HEK293 (cell line): Measurements from ENCODE around the gene RPL36.

Experiments
- GLI2 ChIP-seq: fragments of 450-650 bp; formaldehyde crosslinking; IDR thresholded peaks from 2 replicates; pipeline ENCODE4; 2017; ENCODE audit warnings: missing biosample characterization, missing genetic modification characterization, low read depth, borderline replicate concordance
- HOXC10 ChIP-seq: sonication (generic); formaldehyde crosslinking; IDR thresholded peaks from 2 replicates; pipeline ENCODE4 v1.8.1; 2023; ENCODE audit warnings: mild to moderate bottlenecking, missing genetic modification reagents
- KLF8 ChIP-seq: fragments of 450-650 bp; formaldehyde crosslinking; IDR thresholded peaks from 2 replicates; pipeline ENCODE4 v1.5.1; 2016; ENCODE audit warnings: missing biosample characterization, missing genetic modification characterization
- OSR2 ChIP-seq: fragments of 450-650 bp; formaldehyde crosslinking; IDR thresholded peaks from 2 replicates; pipeline ENCODE4 v1.5.1; 2016; ENCODE audit warnings: missing biosample characterization, missing genetic modification characterization
- SETDB1 ChIP-seq: IDR thresholded peaks from one replicate; pipeline ENCODE4 v1.6.1; 2017; ENCODE audit warnings: mild to moderate bottlenecking, low read length, moderate library complexity, mixed read lengths; ENCODE audit not compliant: insufficient read length
- SP2 ChIP-seq: fragments of 450-650 bp; formaldehyde crosslinking; IDR thresholded peaks from 2 replicates; pipeline ENCODE4 v1.5.1; 2016; ENCODE audit warnings: missing biosample characterization, missing genetic modification characterization
- TCF7L2 ChIP-seq: IDR thresholded peaks from 2 replicates; pipeline ENCODE4 v1.6.1; 2011; ENCODE audit warnings: low read depth, mild to moderate bottlenecking, inconsistent platforms, low read length, moderate library complexity, borderline replicate concordance
- ZFP41 ChIP-seq: fragments of 450-650 bp; formaldehyde crosslinking; IDR thresholded peaks from 2 replicates; pipeline ENCODE4 v1.5.1; 2016; ENCODE audit warnings: missing biosample characterization, missing genetic modification characterization, borderline replicate concordance
- ZNF140 ChIP-seq: fragments of 450-650 bp; formaldehyde crosslinking; IDR thresholded peaks from 2 replicates; pipeline ENCODE4 v1.5.1; 2016; ENCODE audit warnings: missing biosample characterization, missing genetic modification characterization
- ZNF19 ChIP-seq: fragments of 450-650 bp; formaldehyde crosslinking; IDR thresholded peaks from 2 replicates; pipeline ENCODE4; 2016; ENCODE audit warnings: missing biosample characterization, missing genetic modification characterization, low read depth
- ZNF292 ChIP-seq: fragments of 450-650 bp; formaldehyde crosslinking; IDR thresholded peaks from 2 replicates; pipeline ENCODE4 v1.5.1; 2016; ENCODE audit warnings: low read depth, missing biosample characterization, missing genetic modification characterization, borderline replicate concordance
- ZNF335 ChIP-seq: fragments of 450-650 bp; formaldehyde crosslinking; conservative IDR thresholded peaks from 2 replicates; pipeline ENCODE4 v1.5.1; 2016; ENCODE audit warnings: missing biosample characterization, missing genetic modification characterization
- ZNF394 ChIP-seq: fragments of 450-650 bp; formaldehyde crosslinking; IDR thresholded peaks from 2 replicates; pipeline ENCODE4 v1.5.1; 2016; ENCODE audit warnings: missing biosample characterization, missing genetic modification characterization, mild to moderate bottlenecking, moderate library complexity, borderline replicate concordance
- ZNF404 ChIP-seq: fragments of 450-650 bp; formaldehyde crosslinking; IDR thresholded peaks from 2 replicates; pipeline ENCODE4 v1.5.1; 2017; ENCODE audit warnings: missing biosample characterization, missing genetic modification characterization
- ZNF501 ChIP-seq: fragments of 450-650 bp; formaldehyde crosslinking; IDR thresholded peaks from 2 replicates; pipeline ENCODE4 v1.5.1; 2016; ENCODE audit warnings: missing biosample characterization, missing genetic modification characterization
- ZNF571 ChIP-seq: fragments of 450-650 bp; formaldehyde crosslinking; IDR thresholded peaks from 2 replicates; pipeline ENCODE4 v1.5.0; 2017; ENCODE audit warnings: missing biosample characterization, missing genetic modification characterization
- ZNF621 ChIP-seq: fragments of 450-650 bp; formaldehyde crosslinking; IDR thresholded peaks from 2 replicates; pipeline ENCODE4 v1.5.1; 2017; ENCODE audit warnings: missing biosample characterization, missing genetic modification characterization
- ZNF626 ChIP-seq: fragments of 450-650 bp; sonication (Bioruptor Pico); formaldehyde crosslinking; IDR thresholded peaks from 2 replicates; pipeline ENCODE4 v1.5.1; 2018; ENCODE audit warnings: missing biosample characterization, missing genetic modification characterization, inconsistent platforms
- ZNF654 ChIP-seq: fragments of 450-650 bp; formaldehyde crosslinking; IDR thresholded peaks from 2 replicates; pipeline ENCODE4 v1.5.1; 2016; ENCODE audit warnings: low read depth, missing biosample characterization, missing genetic modification characterization
- ZNF76 ChIP-seq: fragments of 450-650 bp; formaldehyde crosslinking; IDR thresholded peaks from 2 replicates; pipeline ENCODE4; 2016; ENCODE audit warnings: low read depth, missing biosample characterization, missing genetic modification characterization, borderline replicate concordance
- ZNF792 ChIP-seq: fragments of 450-650 bp; formaldehyde crosslinking; IDR thresholded peaks from 2 replicates; pipeline ENCODE4 v1.5.1; 2016; ENCODE audit warnings: missing biosample characterization, missing genetic modification characterization
- ZSCAN30 ChIP-seq: fragments of 450-650 bp; IDR thresholded peaks from 2 replicates; pipeline ENCODE4 v1.5.1; 2018; ENCODE audit warnings: missing biosample characterization, mild to moderate bottlenecking, missing genetic modification characterization, moderate library complexity
- TF ChIP-seq, protein P1 (sequence below): fragments of 450-650 bp; formaldehyde crosslinking; IDR thresholded peaks from 2 replicates; pipeline ENCODE4 v1.5.1; 2016; ENCODE audit warnings: missing biosample characterization, missing genetic modification characterization
- TF ChIP-seq, protein P2 (sequence below): fragments of 450-650 bp; formaldehyde crosslinking; IDR thresholded peaks from 2 replicates; pipeline ENCODE4 v1.5.1; 2016; ENCODE audit warnings: missing biosample characterization, missing genetic modification characterization
- TF ChIP-seq, protein P3 (sequence below): fragments of 450-650 bp; formaldehyde crosslinking; IDR thresholded peaks from 2 replicates; pipeline ENCODE4 v1.5.1; 2016; ENCODE audit warnings: missing biosample characterization, missing genetic modification characterization, borderline replicate concordance
- TF ChIP-seq, protein P4 (sequence below): fragments of 450-650 bp; formaldehyde crosslinking; IDR thresholded peaks from 2 replicates; pipeline ENCODE4 v1.5.1; 2016; ENCODE audit warnings: missing biosample characterization, missing genetic modification characterization, low read depth
- TF ChIP-seq, protein P5 (sequence below): fragments of 450-650 bp; formaldehyde crosslinking; IDR thresholded peaks from 2 replicates; pipeline ENCODE4 v1.5.1; 2016; ENCODE audit warnings: missing biosample characterization, missing genetic modification characterization

RPL36 gene

DNA sequence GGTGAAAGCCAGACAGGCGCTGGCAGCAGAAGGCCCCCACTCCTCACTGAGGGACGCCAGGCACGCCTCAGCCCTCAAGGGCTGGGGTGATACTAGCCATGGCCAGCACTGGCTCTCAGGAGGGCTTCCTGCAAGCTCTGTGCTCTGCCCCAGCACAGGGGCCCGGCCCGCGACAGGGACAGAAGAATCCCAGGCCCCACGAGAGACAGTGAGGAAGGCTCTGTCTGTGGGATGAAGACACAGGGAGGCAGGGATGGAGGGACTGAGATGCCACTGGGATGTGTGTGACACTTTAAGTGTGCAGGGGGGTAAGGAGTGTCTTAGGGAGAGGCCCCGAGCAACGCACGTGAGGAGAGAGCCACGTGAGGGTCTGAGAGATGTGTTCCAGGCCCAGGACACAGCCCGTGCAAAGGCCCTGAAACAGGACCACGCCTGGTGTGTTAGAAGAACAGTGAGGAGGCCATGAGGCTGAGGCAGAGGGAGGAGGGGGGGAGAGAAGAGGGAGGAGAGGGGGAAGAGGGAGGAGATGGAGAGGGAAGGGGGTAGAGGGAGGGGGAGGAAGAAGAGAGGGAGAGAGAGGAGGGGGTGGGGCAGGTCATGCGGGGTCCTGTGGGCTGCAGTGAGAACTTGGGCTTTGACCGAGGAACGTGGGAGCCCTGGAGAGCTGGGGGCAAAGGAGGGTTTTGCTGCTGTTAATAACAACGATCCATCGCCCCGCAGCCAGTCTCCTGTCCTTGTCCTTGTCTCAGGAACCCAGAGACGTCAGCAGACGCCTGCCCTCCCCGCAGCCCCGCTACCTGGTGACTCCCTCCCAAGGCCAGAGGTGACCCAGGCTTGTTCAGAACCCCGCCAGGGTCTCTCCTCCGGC, 7.2 kb downstream of the RPL36 start (continued):
- TF ChIP-seq, protein P1, sequence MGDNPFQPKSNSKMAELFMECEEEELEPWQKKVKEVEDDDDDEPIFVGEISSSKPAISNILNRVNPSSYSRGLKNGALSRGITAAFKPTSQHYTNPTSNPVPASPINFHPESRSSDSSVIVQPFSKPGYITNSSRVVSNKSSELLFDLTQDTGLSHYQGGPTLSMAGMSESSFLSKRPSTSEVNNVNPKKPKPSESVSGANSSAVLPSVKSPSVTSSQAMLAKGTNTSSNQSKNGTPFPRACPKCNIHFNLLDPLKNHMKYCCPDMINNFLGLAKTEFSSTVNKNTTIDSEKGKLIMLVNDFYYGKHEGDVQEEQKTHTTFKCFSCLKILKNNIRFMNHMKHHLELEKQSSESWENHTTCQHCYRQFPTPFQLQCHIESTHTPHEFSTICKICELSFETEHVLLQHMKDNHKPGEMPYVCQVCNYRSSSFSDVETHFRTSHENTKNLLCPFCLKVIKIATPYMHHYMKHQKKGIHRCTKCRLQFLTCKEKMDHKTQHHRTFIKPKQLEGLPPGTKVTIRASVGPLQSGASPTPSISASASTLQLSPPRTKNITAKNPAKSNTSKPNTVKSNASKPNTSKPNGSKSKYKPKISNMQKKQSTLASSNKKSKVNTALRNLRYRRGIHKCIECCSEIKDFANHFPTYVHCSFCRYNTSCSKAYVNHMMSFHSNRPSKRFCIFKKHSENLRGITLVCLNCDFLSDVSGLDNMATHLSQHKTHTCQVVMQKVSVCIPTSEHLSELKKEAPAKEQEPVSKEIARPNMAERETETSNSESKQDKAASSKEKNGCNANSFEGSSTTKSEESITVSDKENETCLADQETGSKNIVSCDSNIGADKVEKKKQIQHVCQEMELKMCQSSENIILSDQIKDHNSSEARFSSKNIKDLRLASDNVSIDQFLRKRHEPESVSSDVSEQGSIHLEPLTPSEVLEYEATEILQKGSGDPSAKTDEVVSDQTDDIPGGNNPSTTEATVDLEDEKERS (tag by site-specific recombination), result no peak
- TF ChIP-seq ZNF140 (no peak), ZNF626 (tag by site-specific recombination) (no peak), ZNF571 (tag by site-specific recombination) (no peak), ZNF792 (tag by site-specific recombination) (no peak), ZNF404 (tag by site-specific recombination) (no peak), ZNF394 (tag by site-specific recombination) (0 out of 2 replicates have a peak, but pooled peaks have one; percentile 8), GLI2 (tag by site-specific recombination) (no peak), ZNF335 (tag by site-specific recombination) (0 out of 2 replicates have a peak, but pooled peaks have one; percentile 24), HOXC10 (CRISPR knock-in tag) (no peak), KLF8 (tag by site-specific recombination) (peak; percentile 86), ZNF501 (no peak), ZSCAN30 (tag by site-specific recombination) (peak; percentile 96), ZNF292 (tag by site-specific recombination) (no peak), ZNF654 (tag by site-specific recombination) (no peak), SP2 (tag by site-specific recombination) (no peak), SETDB1 (no peak), TCF7L2 (no peak), ZNF621 (tag by site-specific recombination) (no peak), ZFP41 (tag by site-specific recombination) (no peak), OSR2 (tag by site-specific recombination) (no peak), ZNF76 (tag by site-specific recombination) (no peak), ZNF19 (tag by site-specific recombination) (no peak)
- TF ChIP-seq, protein P2, sequence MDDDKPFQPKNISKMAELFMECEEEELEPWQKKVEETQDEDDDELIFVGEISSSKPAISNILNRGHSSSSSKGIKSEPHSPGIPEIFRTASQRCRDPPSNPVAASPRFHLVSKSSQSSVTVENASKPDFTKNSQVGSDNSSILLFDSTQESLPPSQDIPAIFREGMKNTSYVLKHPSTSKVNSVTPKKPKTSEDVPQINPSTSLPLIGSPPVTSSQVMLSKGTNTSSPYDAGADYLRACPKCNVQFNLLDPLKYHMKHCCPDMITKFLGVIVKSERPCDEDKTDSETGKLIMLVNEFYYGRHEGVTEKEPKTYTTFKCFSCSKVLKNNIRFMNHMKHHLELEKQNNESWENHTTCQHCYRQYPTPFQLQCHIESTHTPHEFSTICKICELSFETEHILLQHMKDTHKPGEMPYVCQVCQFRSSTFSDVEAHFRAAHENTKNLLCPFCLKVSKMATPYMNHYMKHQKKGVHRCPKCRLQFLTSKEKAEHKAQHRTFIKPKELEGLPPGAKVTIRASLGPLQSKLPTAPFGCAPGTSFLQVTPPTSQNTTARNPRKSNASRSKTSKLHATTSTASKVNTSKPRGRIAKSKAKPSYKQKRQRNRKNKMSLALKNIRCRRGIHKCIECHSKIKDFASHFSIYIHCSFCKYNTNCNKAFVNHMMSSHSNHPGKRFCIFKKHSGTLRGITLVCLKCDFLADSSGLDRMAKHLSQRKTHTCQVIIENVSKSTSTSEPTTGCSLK (tag by site-specific recombination), result no peak
- TF ChIP-seq, protein P3, sequence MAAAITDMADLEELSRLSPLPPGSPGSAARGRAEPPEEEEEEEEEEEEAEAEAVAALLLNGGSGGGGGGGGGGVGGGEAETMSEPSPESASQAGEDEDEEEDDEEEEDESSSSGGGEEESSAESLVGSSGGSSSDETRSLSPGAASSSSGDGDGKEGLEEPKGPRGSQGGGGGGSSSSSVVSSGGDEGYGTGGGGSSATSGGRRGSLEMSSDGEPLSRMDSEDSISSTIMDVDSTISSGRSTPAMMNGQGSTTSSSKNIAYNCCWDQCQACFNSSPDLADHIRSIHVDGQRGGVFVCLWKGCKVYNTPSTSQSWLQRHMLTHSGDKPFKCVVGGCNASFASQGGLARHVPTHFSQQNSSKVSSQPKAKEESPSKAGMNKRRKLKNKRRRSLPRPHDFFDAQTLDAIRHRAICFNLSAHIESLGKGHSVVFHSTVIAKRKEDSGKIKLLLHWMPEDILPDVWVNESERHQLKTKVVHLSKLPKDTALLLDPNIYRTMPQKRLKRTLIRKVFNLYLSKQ (tag by site-specific recombination), result no peak
- TF ChIP-seq, protein P4, sequence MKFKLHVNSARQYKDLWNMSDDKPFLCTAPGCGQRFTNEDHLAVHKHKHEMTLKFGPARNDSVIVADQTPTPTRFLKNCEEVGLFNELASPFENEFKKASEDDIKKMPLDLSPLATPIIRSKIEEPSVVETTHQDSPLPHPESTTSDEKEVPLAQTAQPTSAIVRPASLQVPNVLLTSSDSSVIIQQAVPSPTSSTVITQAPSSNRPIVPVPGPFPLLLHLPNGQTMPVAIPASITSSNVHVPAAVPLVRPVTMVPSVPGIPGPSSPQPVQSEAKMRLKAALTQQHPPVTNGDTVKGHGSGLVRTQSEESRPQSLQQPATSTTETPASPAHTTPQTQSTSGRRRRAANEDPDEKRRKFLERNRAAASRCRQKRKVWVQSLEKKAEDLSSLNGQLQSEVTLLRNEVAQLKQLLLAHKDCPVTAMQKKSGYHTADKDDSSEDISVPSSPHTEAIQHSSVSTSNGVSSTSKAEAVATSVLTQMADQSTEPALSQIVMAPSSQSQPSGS (tag by site-specific recombination), result no peak
- TF ChIP-seq, protein P5, sequence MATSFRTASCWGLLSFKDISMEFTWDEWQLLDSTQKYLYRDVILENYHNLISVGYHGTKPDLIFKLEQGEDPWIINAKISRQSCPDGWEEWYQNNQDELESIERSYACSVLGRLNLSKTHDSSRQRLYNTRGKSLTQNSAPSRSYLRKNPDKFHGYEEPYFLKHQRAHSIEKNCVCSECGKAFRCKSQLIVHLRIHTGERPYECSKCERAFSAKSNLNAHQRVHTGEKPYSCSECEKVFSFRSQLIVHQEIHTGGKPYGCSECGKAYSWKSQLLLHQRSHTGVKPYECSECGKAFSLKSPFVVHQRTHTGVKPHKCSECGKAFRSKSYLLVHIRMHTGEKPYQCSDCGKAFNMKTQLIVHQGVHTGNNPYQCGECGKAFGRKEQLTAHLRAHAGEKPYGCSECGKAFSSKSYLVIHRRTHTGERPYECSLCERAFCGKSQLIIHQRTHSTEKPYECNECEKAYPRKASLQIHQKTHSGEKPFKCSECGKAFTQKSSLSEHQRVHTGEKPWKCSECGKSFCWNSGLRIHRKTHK (tag by site-specific recombination), result no peak
